ENCODE results near the gene PGD.
"Not testable (repeated sequence)": the region's sequence is repeated elsewhere in the genome, so short reads cannot be mapped to it uniquely, and the experiment has no call there.

The PGD gene

DNA sequence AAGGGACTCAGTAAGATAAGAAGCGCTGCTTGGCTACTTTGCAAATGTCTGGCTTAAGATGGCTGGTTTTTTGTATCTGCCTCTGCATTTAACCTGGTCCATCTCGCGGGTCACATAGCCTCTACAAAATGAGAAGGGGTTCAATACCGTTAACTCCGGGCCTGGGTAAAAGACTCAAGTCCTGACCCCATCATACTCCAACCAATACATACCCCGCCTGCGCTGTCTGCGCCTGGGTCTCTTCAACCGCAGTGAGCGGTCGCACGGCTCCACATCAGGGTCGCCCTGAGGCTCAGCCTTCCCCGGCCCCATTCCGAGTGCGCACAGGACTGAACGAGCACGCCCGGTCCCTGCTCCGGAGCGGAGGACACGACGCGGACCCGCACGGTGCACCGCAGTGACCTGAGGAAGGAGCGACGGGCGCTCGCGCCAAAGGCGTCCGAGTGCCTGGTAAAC, 558 bp upstream of the PGD start:
- peak overlapping the region; percentile 87 to 89 for H3K4me3 ChIP-seq (ENCODE audit: low read length in 2 of 2)
- peak overlapping the region; percentile 80 to 88 for H3K9ac ChIP-seq (ENCODE audit: low read depth in 1 of 2, low read length in 2 of 2)
- H3K27ac ChIP-seq (ENCODE audit: low read depth in 2 of 2, low read length in 2 of 2) = peak overlapping the region in 1 of 2 donors; percentile 43
- peaks cover 15 to 21% of the 10 kb centered on the region in 2 donors for H3K4me1 ChIP-seq (ENCODE audit: control insufficient read depth in 2 of 2, insufficient read depth in 2 of 2, low read length in 2 of 2)
- H3K9me3 ChIP-seq (ENCODE audit: control insufficient read depth in 2 of 2, low read length in 2 of 2) = no peaks in the 10 kb centered on the region
- H3K27me3 ChIP-seq (ENCODE audit: control insufficient read depth in 2 of 2, insufficient read depth in 2 of 2, low read length in 2 of 2) = no peaks in the 10 kb centered on the region
- peaks cover 4 to 7% of the 10 kb centered on the region in 2 donors for H3K36me3 ChIP-seq (ENCODE audit: control insufficient read depth in 2 of 2, insufficient read depth in 2 of 2, low read length in 2 of 2)

DNA sequence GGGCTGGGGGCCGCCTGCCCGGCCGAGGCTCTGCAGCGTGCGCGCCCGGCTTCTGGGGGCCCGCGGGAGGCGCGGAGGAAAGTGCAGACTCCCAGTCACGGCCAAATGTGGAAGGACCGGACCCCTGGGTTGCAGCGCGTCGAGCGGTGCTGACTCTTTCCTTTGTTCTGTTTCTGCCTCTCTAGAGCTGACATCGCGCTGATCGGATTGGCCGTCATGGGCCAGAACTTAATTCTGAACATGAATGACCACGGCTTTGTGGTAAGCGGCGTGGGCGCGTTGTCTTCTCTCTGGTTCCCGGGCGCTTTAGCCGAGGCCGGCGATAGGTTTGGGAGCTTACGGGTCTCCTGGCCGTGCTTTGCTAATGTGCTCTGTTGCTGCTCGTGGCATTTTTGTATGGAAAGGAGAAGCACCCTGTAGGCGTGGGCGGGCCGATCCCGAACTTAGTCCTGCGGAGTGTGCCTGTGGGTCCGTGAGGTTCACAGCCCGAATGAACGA, 629 bp downstream of the PGD start:
- Histone ChIP-seq H3K9me3 (ENCODE audit: control insufficient read depth in 2 of 2, low read length in 2 of 2) (no peaks in the 10 kb centered on the region), H3K4me3 (ENCODE audit: low read length in 2 of 2) (peak overlapping the region; percentile 87 to 89), H3K27me3 (ENCODE audit: control insufficient read depth in 2 of 2, insufficient read depth in 2 of 2, low read length in 2 of 2) (no peaks in the 10 kb centered on the region), H3K27ac (ENCODE audit: low read depth in 2 of 2, low read length in 2 of 2) (peak overlapping the region; percentile 92 to 93), H3K36me3 (ENCODE audit: control insufficient read depth in 2 of 2, insufficient read depth in 2 of 2, low read length in 2 of 2) (peaks cover 13 to 17% of the 10 kb centered on the region in 2 donors), H3K9ac (ENCODE audit: low read depth in 1 of 2, low read length in 2 of 2) (peak overlapping the region; percentile 58 to 88), H3K4me1 (ENCODE audit: control insufficient read depth in 2 of 2, insufficient read depth in 2 of 2, low read length in 2 of 2) (peaks cover 15 to 21% of the 10 kb centered on the region in 2 donors)

DNA sequence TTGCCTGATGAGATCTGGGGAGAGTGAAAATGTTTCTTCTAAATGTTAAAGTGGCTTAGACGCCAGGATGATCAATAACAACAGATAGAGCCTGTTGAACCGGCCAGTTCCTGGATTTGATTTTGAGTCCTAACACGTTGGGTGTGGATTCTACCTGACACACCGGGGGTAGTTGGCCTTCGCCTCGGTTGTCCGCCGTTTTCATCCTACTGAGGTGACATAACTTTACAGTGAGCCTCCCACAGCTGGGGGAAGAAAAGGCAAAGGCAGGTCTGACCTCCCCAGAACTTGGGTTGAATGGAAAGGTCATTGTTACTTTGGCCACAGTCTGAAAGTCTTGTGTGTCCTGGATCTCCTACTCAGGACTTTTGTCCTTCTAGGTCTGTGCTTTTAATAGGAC, 1.1 kb downstream of the PGD start:
- Histone ChIP-seq H3K4me1 (ENCODE audit: control insufficient read depth in 2 of 2, insufficient read depth in 2 of 2, low read length in 2 of 2) (peaks cover 15 to 21% of the 10 kb centered on the region in 2 donors), H3K9ac (ENCODE audit: low read depth in 1 of 2, low read length in 2 of 2) (peak overlapping the region; percentile 58 to 88), H3K36me3 (ENCODE audit: control insufficient read depth in 2 of 2, insufficient read depth in 2 of 2, low read length in 2 of 2) (peaks cover 15 to 22% of the 10 kb centered on the region in 2 donors), H3K9me3 (ENCODE audit: control insufficient read depth in 2 of 2, low read length in 2 of 2) (no peaks in the 10 kb centered on the region), H3K4me3 (ENCODE audit: low read length in 2 of 2) (peak overlapping the region; percentile 87 to 89), H3K27ac (ENCODE audit: low read depth in 2 of 2, low read length in 2 of 2) (no peak overlapping the region), H3K27me3 (ENCODE audit: control insufficient read depth in 2 of 2, insufficient read depth in 2 of 2, low read length in 2 of 2) (no peaks in the 10 kb centered on the region)

DNA sequence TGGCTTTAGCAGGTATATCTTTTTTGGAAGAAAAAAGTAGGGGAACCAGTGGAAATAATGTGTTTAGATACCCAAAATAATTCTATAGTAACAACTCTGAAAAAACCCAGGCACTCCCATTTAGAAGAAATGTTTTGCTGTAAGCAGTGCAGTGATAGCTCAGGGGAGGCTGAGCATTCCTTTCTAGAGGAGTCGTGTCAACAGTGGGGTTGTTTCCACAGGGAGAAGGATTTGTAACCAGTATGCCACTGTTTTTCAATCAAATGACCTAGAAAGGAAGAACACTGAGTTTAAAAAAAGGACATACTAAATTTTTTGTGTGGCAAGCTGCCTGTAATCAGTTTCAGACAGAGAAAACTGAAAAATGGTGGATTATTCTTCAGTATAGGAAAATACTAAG, 2.4 kb downstream of the PGD start:
- peaks cover 15 to 21% of the 10 kb centered on the region in 2 donors for H3K4me1 ChIP-seq (ENCODE audit: control insufficient read depth in 2 of 2, insufficient read depth in 2 of 2, low read length in 2 of 2)
- no peaks in the 10 kb centered on the region for H3K27me3 ChIP-seq (ENCODE audit: control insufficient read depth in 2 of 2, insufficient read depth in 2 of 2, low read length in 2 of 2)
- H3K4me3 ChIP-seq (ENCODE audit: low read length in 2 of 2) = no peak overlapping the region
- H3K27ac ChIP-seq (ENCODE audit: low read depth in 2 of 2, low read length in 2 of 2) = no peak overlapping the region
- peaks cover 16 to 29% of the 10 kb centered on the region in 2 donors for H3K36me3 ChIP-seq (ENCODE audit: control insufficient read depth in 2 of 2, insufficient read depth in 2 of 2, low read length in 2 of 2)
- no peaks in the 10 kb centered on the region for H3K9me3 ChIP-seq (ENCODE audit: control insufficient read depth in 2 of 2, low read length in 2 of 2)
- no peak overlapping the region for H3K9ac ChIP-seq (ENCODE audit: low read depth in 1 of 2, low read length in 2 of 2)

- Histone ChIP-seq H3K9ac (ENCODE audit: low read depth in 1 of 2, low read length in 2 of 2) (no peak overlapping the region), H3K4me1 (ENCODE audit: control insufficient read depth in 2 of 2, insufficient read depth in 2 of 2, low read length in 2 of 2) (peaks cover 15 to 21% of the 10 kb centered on the region in 2 donors), H3K9me3 (ENCODE audit: control insufficient read depth in 2 of 2, low read length in 2 of 2) (no peaks in the 10 kb centered on the region), H3K4me3 (ENCODE audit: low read length in 2 of 2) (no peak overlapping the region), H3K36me3 (ENCODE audit: control insufficient read depth in 2 of 2, insufficient read depth in 2 of 2, low read length in 2 of 2) (peaks cover 27 to 44% of the 10 kb centered on the region in 2 donors), H3K27me3 (ENCODE audit: control insufficient read depth in 2 of 2, insufficient read depth in 2 of 2, low read length in 2 of 2) (no peaks in the 10 kb centered on the region), H3K27ac (ENCODE audit: low read depth in 2 of 2, low read length in 2 of 2) (no peak overlapping the region)
Measured at GRCh38 chr1:10402729-10403274, 3.9 kb downstream of the PGD start.

DNA sequence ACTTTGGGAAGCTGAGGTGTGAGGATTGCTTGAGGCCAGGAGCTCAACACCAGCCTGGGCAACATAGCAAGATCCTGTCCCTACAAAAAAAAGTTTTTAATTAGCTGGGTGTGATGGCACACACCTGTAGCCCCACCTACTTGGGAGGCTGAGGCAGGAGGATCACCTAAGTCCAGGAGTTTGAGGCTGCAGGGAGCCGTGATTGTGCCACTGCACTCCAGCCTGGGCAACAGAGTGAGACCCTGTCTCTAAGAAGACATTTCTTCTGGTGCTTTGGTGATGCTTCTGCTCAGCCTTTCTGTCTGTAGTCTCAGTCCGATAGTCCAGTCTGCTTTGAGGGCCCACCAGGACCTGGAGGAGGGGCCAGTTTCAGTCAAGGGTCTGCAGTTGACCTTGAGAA, 8.3 kb downstream of the PGD start:
- no peak overlapping the region for H3K4me3 ChIP-seq (ENCODE audit: low read length in 2 of 2)
- peaks cover 59 to 81% of the 10 kb centered on the region in 2 donors for H3K36me3 ChIP-seq (ENCODE audit: control insufficient read depth in 2 of 2, insufficient read depth in 2 of 2, low read length in 2 of 2)
- no peaks in the 10 kb centered on the region for H3K4me1 ChIP-seq (ENCODE audit: control insufficient read depth in 2 of 2, insufficient read depth in 2 of 2, low read length in 2 of 2)
- no peak overlapping the region for H3K27ac ChIP-seq (ENCODE audit: low read depth in 2 of 2, low read length in 2 of 2)
- H3K27me3 ChIP-seq (ENCODE audit: control insufficient read depth in 2 of 2, insufficient read depth in 2 of 2, low read length in 2 of 2) = no peaks in the 10 kb centered on the region
- no peaks in the 10 kb centered on the region for H3K9me3 ChIP-seq (ENCODE audit: control insufficient read depth in 2 of 2, low read length in 2 of 2)
- H3K9ac ChIP-seq (ENCODE audit: low read depth in 1 of 2, low read length in 2 of 2) = no peak overlapping the region

DNA sequence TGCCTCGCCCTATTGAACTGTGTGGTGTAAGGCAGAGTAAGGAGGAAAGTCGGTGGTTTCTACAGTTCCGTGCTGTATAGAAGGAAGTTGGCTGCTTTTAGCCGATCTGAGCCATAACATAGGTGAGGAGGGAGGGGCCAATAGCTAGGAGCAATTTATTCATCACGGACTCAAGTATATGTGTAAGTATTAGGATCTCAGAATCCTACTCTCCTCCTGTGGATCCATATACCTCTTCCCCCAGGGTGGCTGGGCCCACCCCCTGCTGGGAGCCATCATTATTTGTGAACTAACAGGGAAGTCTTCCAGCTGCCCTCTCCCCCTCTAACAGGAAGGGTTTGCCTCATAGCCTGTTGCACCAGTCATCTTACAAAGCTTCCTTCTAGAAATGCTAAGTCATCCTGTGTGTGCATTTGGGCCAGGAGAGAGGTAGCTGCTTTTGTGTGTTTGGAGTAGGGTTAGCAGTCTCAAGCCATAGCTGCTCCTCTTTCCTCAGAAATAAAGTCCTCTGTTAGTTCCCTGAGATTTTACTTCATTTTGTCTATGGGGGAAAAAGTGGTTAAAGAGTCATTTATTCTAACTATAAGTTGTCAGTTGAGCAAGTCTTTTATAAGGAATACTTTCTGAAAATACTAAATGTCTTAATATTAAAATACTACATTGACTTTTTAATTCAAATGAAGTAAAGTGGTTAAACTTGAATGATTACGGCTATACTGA, 16.5 kb downstream of the PGD start:
- Histone ChIP-seq H3K9me3 (ENCODE audit: control insufficient read depth in 2 of 2, low read length in 2 of 2) (no peaks in the 10 kb centered on the region), H3K36me3 (ENCODE audit: control insufficient read depth in 2 of 2, insufficient read depth in 2 of 2, low read length in 2 of 2) (peaks cover 53 to 69% of the 10 kb centered on the region in 2 donors), H3K27me3 (ENCODE audit: control insufficient read depth in 2 of 2, insufficient read depth in 2 of 2, low read length in 2 of 2) (no peaks in the 10 kb centered on the region), H3K4me3 (ENCODE audit: low read length in 2 of 2) (no peak overlapping the region), H3K4me1 (ENCODE audit: control insufficient read depth in 2 of 2, insufficient read depth in 2 of 2, low read length in 2 of 2) (no peaks in the 10 kb centered on the region), H3K9ac (ENCODE audit: low read depth in 1 of 2, low read length in 2 of 2) (no peak overlapping the region), H3K27ac (ENCODE audit: low read depth in 2 of 2, low read length in 2 of 2) (peak overlapping the region in 1 of 2 donors; percentile 28)

- H3K27me3 ChIP-seq (ENCODE audit: control insufficient read depth in 2 of 2, insufficient read depth in 2 of 2, low read length in 2 of 2); H3K9me3 ChIP-seq (ENCODE audit: control insufficient read depth in 2 of 2, low read length in 2 of 2); H3K9ac ChIP-seq (ENCODE audit: low read depth in 1 of 2, low read length in 2 of 2); H3K4me1 ChIP-seq (ENCODE audit: control insufficient read depth in 2 of 2, insufficient read depth in 2 of 2, low read length in 2 of 2); H3K4me3 ChIP-seq (ENCODE audit: low read length in 2 of 2); H3K27ac ChIP-seq (ENCODE audit: low read depth in 2 of 2, low read length in 2 of 2): not testable (repeated sequence)
- peaks cover 51 to 69% of the 10 kb centered on the region in 2 donors for H3K36me3 ChIP-seq (ENCODE audit: control insufficient read depth in 2 of 2, insufficient read depth in 2 of 2, low read length in 2 of 2)
Measured at GRCh38 chr1:10415967-10416366, 17.1 kb downstream of the PGD start.

- H3K4me1 ChIP-seq (ENCODE audit: control insufficient read depth in 2 of 2, insufficient read depth in 2 of 2, low read length in 2 of 2); H3K4me3 ChIP-seq (ENCODE audit: low read length in 2 of 2); H3K9me3 ChIP-seq (ENCODE audit: control insufficient read depth in 2 of 2, low read length in 2 of 2); H3K27me3 ChIP-seq (ENCODE audit: control insufficient read depth in 2 of 2, insufficient read depth in 2 of 2, low read length in 2 of 2); H3K9ac ChIP-seq (ENCODE audit: low read depth in 1 of 2, low read length in 2 of 2); H3K27ac ChIP-seq (ENCODE audit: low read depth in 2 of 2, low read length in 2 of 2): not testable (repeated sequence)
- H3K36me3 ChIP-seq (ENCODE audit: control insufficient read depth in 2 of 2, insufficient read depth in 2 of 2, low read length in 2 of 2) = peaks cover 27 to 44% of the 10 kb centered on the region in 2 donors
Measured at GRCh38 chr1:10418741-10419140, 19.9 kb downstream of the PGD start.

- no peaks in the 10 kb centered on the region for H3K9me3 ChIP-seq (ENCODE audit: control insufficient read depth in 2 of 2, low read length in 2 of 2)
- peaks cover 27 to 42% of the 10 kb centered on the region in 2 donors for H3K36me3 ChIP-seq (ENCODE audit: control insufficient read depth in 2 of 2, insufficient read depth in 2 of 2, low read length in 2 of 2)
- H3K27me3 ChIP-seq (ENCODE audit: control insufficient read depth in 2 of 2, insufficient read depth in 2 of 2, low read length in 2 of 2) = no peaks in the 10 kb centered on the region
- no peak overlapping the region for H3K27ac ChIP-seq (ENCODE audit: low read depth in 2 of 2, low read length in 2 of 2)
- H3K4me1 ChIP-seq (ENCODE audit: control insufficient read depth in 2 of 2, insufficient read depth in 2 of 2, low read length in 2 of 2) = no peaks in the 10 kb centered on the region
- H3K4me3 ChIP-seq (ENCODE audit: low read length in 2 of 2) = no peak overlapping the region
- no peak overlapping the region for H3K9ac ChIP-seq (ENCODE audit: low read depth in 1 of 2, low read length in 2 of 2)
Measured at GRCh38 chr1:10419351-10419750, 20.5 kb downstream of the PGD start.
